Neural cell (in vitro differentiated cells): ENCODE results near the gene SGTA. TPM values are rescaled to one million over a fixed set of nuclear protein-coding genes. Genes with fewer than 3 reads are reported as not detected.

Source experiments
- H2AFZ ChIP-seq: fragments of 200-600, 300-800 bp; sonication (generic), shearing (Covaris generic); 2 replicates; pipeline ENCODE4 v1.6.0; 2014; ENCODE audit warnings: low read depth, mild to moderate bottlenecking, antibody characterized with exemption, low read length, moderate library complexity
- H3F3A ChIP-seq: fragments of 200-600 bp; shearing (Covaris generic); 2 replicates; pipeline ENCODE4 v1.6.1; 2016; ENCODE audit warnings: mild to moderate bottlenecking, moderate library complexity, mixed read lengths, antibody characterized with exemption, low read length; ENCODE audit not compliant: insufficient read depth, poor library complexity, severe bottlenecking
- H3K27ac ChIP-seq: fragments of 200-600, 300-800 bp; sonication (generic), shearing (Covaris generic); 2 replicates; pipeline ENCODE4 v1.5.1; 2014; ENCODE audit warnings: mild to moderate bottlenecking, low read length, moderate library complexity
- H3K27me3 ChIP-seq: fragments of 300-800, 200-600 bp; sonication (generic), shearing (Covaris generic); 2 replicates; pipeline ENCODE4 v1.6.0; 2014; ENCODE audit warnings: mild to moderate bottlenecking, low read depth, low read length, moderate library complexity; ENCODE audit not compliant: insufficient read depth
- H3K36me3 ChIP-seq: fragments of 300-800, 200-600 bp; sonication (generic), shearing (Covaris generic); 2 replicates; pipeline ENCODE4 v1.5.1; 2014; ENCODE audit warnings: mild to moderate bottlenecking, antibody characterized with exemption, low read length, moderate library complexity; ENCODE audit not compliant: insufficient read depth
- H3K4me2 ChIP-seq: fragments of 300-800, 200-600 bp; sonication (generic), shearing (Covaris generic); 2 replicates; pipeline ENCODE4 v1.6.0; 2014; ENCODE audit warnings: mild to moderate bottlenecking, low read length
- H3K4me3 ChIP-seq: fragments of 300-800, 200-600 bp; sonication (generic), shearing (Covaris generic); 2 replicates; pipeline ENCODE4 v1.5.1; 2014; ENCODE audit warnings: mild to moderate bottlenecking, low read length, moderate library complexity
- H3K79me2 ChIP-seq: fragments of 200-600 bp; shearing (Covaris generic); replicated peaks from 2 replicates; pipeline ENCODE4 v1.6.0; 2014; ENCODE audit warnings: mild to moderate bottlenecking, low read length, moderate library complexity; ENCODE audit not compliant: insufficient read depth
- H3K9ac ChIP-seq: fragments of 300-800, 200-600 bp; sonication (generic), shearing (Covaris generic); 2 replicates; pipeline ENCODE4 v1.6.1; 2016; ENCODE audit warnings: mild to moderate bottlenecking, low read length, mixed read lengths
- H3K9me2 ChIP-seq: fragments of 200-600 bp; shearing (Covaris generic); 2 replicates; pipeline ENCODE4 v1.6.1; 2016; ENCODE audit warnings: mild to moderate bottlenecking, low read length, mixed read lengths; ENCODE audit not compliant: insufficient read depth
- H3K9me3 ChIP-seq: fragments of 200-600, 300-800 bp; sonication (generic), shearing (Covaris generic); 2 replicates; pipeline ENCODE4 v1.6.1; 2016; ENCODE audit warnings: mild to moderate bottlenecking, mixed run types, low read length, moderate library complexity, mixed read lengths
- H4K20me1 ChIP-seq: fragments of 200-600 bp; shearing (Covaris generic); 2 replicates; pipeline ENCODE4 v1.6.1; 2016; ENCODE audit warnings: mild to moderate bottlenecking, mixed run types; ENCODE audit not compliant: insufficient read depth
- EP300 ChIP-seq: fragments of 450-650 bp; conservative IDR thresholded peaks from 2 replicates; pipeline ENCODE4 v1.6.1; 2014; ENCODE audit warnings: antibody characterized with exemption, mild to moderate bottlenecking, moderate library complexity; ENCODE audit not compliant: poor library complexity, severe bottlenecking
- EZH2 ChIP-seq: fragments of 200-600, 300-800 bp; shearing (Covaris generic), sonication (generic); IDR thresholded peaks from 2 replicates; pipeline ENCODE4 v1.6.1; 2014; ENCODE audit warnings: antibody characterized with exemption, low read length, borderline replicate concordance, mild to moderate bottlenecking; ENCODE audit not compliant: insufficient read depth, poor library complexity, severe bottlenecking
- MXI1 ChIP-seq: fragments of 450-650 bp; conservative IDR thresholded peaks from 2 replicates; pipeline ENCODE4 v1.6.1; 2014; ENCODE audit warnings: antibody characterized with exemption, mild to moderate bottlenecking; ENCODE audit not compliant: poor library complexity, severe bottlenecking
- POLR2AphosphoS5 ChIP-seq: IDR thresholded peaks from 2 replicates; pipeline ENCODE4 v1.6.1; 2012
- RAD21 ChIP-seq: fragments of 450-650 bp; conservative IDR thresholded peaks from 2 replicates; pipeline ENCODE4 v1.6.1; 2014; ENCODE audit warnings: antibody characterized with exemption, mild to moderate bottlenecking, moderate library complexity
- SMC3 ChIP-seq: fragments of 450-650 bp; conservative IDR thresholded peaks from 2 replicates; pipeline ENCODE4 v1.6.1; 2014; ENCODE audit warnings: antibody characterized with exemption, mild to moderate bottlenecking, moderate library complexity; ENCODE audit not compliant: poor library complexity
- TAF1 ChIP-seq: IDR thresholded peaks from 2 replicates; pipeline ENCODE4 v1.6.1; 2012; ENCODE audit warnings: low read depth
- polyA plus RNA-seq: library from polyadenylated mRNA; depleted of rRNA; stranded (reverse); fragments of >200 nt; gene quantifications from 2 replicates; pipeline ENCODE4 v1.2.3, GENCODE V29; 2014
- TF ChIP-seq, protein P1 (sequence below): fragments of 450-650 bp; IDR thresholded peaks from 2 replicates; pipeline ENCODE4 v1.5.1; 2014; ENCODE audit warnings: antibody characterized with exemption, mild to moderate bottlenecking, moderate library complexity; ENCODE audit not compliant: poor library complexity, severe bottlenecking
- TF ChIP-seq, protein P2 (sequence below): IDR thresholded peaks from 2 replicates; pipeline ENCODE4 v1.6.1; 2012; ENCODE audit warnings: borderline replicate concordance

The SGTA gene
- polyA plus RNA-seq, 1 donor from 2014 or later: 80.6 TPM

DNA sequence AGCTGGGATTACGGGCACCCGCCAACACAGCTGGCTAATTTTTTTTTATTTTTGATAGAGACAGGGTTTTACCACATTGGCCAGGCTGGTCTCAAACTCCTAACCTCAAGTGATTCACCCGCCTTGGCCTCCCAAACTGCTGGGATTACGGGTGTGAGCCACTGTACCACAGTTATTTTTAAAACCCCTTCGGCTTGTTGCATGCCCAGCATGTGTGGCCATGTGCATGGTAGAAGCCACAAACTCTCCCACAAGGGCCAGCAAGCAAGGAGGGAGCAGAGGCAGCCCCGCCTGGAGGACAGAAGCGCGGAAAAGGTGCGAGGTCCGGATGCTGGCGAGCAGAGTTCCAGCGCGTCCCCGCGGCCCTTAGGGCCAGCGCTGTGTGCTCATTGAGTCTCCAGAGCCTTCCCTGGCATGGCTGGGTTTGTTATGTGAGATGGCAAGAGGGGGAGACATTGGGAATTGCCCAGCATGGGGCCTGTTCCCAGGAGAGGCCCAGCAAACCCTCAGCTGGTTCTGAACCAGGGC, 15.1 kb upstream of the SGTA start:
- Histone ChIP-seq H2AFZ (no peak overlapping the region), H3F3A (no peaks in the 10 kb centered on the region), H3K27me3 (no peaks in the 10 kb centered on the region), H3K79me2 (no peaks in the 10 kb centered on the region), H4K20me1 (no peaks in the 10 kb centered on the region), H3K4me3 (no peak overlapping the region), H3K27ac (no peak overlapping the region), H3K9me2 (no peaks in the 10 kb centered on the region), H3K9me3 (no peaks in the 10 kb centered on the region), H3K9ac (no peak overlapping the region), H3K36me3 (no peaks in the 10 kb centered on the region), H3K4me2 (no peak overlapping the region)
- no peak for TF ChIP-seq RAD21

DNA sequence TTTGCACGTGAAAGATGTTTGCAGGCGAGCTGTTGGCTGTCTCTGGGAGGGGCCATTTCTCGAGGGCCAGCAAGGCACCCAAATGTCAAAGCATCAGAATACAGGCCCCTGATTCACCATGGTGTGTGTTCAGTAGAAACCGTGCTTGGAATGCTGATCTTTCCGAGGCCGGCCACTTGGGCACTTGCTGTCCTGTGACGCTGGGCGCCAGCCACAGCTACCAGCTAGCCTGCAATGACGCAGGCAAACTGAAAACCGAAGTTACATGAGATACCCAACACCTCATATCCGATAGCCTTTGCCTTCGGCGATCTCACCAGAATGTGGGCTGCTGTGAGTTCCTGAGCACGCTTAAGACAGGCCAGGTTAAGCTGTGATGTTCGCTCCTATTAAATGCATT, 14.2 kb upstream of the SGTA start:
- no peaks in the 10 kb centered on the region for H3F3A ChIP-seq
- H3K4me3 ChIP-seq: no peak overlapping the region
- no peak overlapping the region for H3K4me2 ChIP-seq
- no peaks in the 10 kb centered on the region for H3K9me3 ChIP-seq
- no peaks in the 10 kb centered on the region for H3K36me3 ChIP-seq
- H3K79me2 ChIP-seq: no peaks in the 10 kb centered on the region
- TF ChIP-seq MXI1 (no peak), SMC3 (no peak), TAF1 (no peak), EZH2 (no peak), POLR2AphosphoS5 (no peak), EP300 (no peak), RAD21 (no peak)
- TF ChIP-seq, protein P1, sequence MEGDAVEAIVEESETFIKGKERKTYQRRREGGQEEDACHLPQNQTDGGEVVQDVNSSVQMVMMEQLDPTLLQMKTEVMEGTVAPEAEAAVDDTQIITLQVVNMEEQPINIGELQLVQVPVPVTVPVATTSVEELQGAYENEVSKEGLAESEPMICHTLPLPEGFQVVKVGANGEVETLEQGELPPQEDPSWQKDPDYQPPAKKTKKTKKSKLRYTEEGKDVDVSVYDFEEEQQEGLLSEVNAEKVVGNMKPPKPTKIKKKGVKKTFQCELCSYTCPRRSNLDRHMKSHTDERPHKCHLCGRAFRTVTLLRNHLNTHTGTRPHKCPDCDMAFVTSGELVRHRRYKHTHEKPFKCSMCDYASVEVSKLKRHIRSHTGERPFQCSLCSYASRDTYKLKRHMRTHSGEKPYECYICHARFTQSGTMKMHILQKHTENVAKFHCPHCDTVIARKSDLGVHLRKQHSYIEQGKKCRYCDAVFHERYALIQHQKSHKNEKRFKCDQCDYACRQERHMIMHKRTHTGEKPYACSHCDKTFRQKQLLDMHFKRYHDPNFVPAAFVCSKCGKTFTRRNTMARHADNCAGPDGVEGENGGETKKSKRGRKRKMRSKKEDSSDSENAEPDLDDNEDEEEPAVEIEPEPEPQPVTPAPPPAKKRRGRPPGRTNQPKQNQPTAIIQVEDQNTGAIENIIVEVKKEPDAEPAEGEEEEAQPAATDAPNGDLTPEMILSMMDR: no peak
- TF ChIP-seq, protein P2, sequence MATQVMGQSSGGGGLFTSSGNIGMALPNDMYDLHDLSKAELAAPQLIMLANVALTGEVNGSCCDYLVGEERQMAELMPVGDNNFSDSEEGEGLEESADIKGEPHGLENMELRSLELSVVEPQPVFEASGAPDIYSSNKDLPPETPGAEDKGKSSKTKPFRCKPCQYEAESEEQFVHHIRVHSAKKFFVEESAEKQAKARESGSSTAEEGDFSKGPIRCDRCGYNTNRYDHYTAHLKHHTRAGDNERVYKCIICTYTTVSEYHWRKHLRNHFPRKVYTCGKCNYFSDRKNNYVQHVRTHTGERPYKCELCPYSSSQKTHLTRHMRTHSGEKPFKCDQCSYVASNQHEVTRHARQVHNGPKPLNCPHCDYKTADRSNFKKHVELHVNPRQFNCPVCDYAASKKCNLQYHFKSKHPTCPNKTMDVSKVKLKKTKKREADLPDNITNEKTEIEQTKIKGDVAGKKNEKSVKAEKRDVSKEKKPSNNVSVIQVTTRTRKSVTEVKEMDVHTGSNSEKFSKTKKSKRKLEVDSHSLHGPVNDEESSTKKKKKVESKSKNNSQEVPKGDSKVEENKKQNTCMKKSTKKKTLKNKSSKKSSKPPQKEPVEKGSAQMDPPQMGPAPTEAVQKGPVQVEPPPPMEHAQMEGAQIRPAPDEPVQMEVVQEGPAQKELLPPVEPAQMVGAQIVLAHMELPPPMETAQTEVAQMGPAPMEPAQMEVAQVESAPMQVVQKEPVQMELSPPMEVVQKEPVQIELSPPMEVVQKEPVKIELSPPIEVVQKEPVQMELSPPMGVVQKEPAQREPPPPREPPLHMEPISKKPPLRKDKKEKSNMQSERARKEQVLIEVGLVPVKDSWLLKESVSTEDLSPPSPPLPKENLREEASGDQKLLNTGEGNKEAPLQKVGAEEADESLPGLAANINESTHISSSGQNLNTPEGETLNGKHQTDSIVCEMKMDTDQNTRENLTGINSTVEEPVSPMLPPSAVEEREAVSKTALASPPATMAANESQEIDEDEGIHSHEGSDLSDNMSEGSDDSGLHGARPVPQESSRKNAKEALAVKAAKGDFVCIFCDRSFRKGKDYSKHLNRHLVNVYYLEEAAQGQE: no peak
- no peak overlapping the region for H3K9ac ChIP-seq
- no peaks in the 10 kb centered on the region for H3K9me2 ChIP-seq
- no peaks in the 10 kb centered on the region for H4K20me1 ChIP-seq
- H3K27me3 ChIP-seq: no peaks in the 10 kb centered on the region
- H2AFZ ChIP-seq: no peak overlapping the region
- no peak overlapping the region for H3K27ac ChIP-seq

GRCh38 chr19:2796659-2797266, 13.7 kb upstream of the SGTA start:
- H4K20me1 ChIP-seq: no peaks in the 10 kb centered on the region
- no peak overlapping the region for H3K9ac ChIP-seq
- H2AFZ ChIP-seq: no peak overlapping the region
- no peaks in the 10 kb centered on the region for H3K79me2 ChIP-seq
- no peak overlapping the region for H3K27ac ChIP-seq
- no peaks in the 10 kb centered on the region for H3K9me3 ChIP-seq
- no peak overlapping the region for H3K4me2 ChIP-seq
- no peaks in the 10 kb centered on the region for H3F3A ChIP-seq
- TF ChIP-seq EZH2 (no peak), TAF1 (no peak), MXI1 (no peak), RAD21 (no peak), POLR2AphosphoS5 (no peak), EP300 (no peak), SMC3 (no peak)
- TF ChIP-seq, protein P2: no peak
- TF ChIP-seq, protein P1: no peak
- no peaks in the 10 kb centered on the region for H3K36me3 ChIP-seq
- H3K27me3 ChIP-seq: no peaks in the 10 kb centered on the region
- H3K9me2 ChIP-seq: no peaks in the 10 kb centered on the region
- no peak overlapping the region for H3K4me3 ChIP-seq
